ENCODE results near the gene ARL3.

GRCh38 chr10:102735065-102735562 lies 20.9 kb upstream of the ARL3 start:
- TF ChIP-seq CTCF (IDR thresholded peaks at IDR 0.05) (no peak), POLR2A (IDR thresholded peaks at IDR 0.05) (no peak)
